Dermis microvascular lymphatic vessel endothelial cell (primary cell): ENCODE data around the gene ADGRF3. TPM values are rescaled to one million over a fixed set of nuclear protein-coding genes. Genes with fewer than 3 reads are reported as not detected.
"Not testable (repeated sequence)": the region's sequence is repeated elsewhere in the genome, so short reads cannot be mapped to it uniquely, and the experiment has no call there.

Experiments
- DNase-seq, 2 donors: peaks; one replicate each; pipeline versions ENCODE4 v3.0.0 to v3.0.0-alpha.2; 2010; ENCODE audit warnings: low read depth in 2 of 2
- total RNA-seq: library from RNA; depleted of rRNA; stranded (reverse); fragments of >200 nt; gene quantifications from 2 replicates; pipeline ENCODE4 v1.2.1, GENCODE V29; 2014

The ADGRF3 gene
- total RNA-seq, 1 donor from 2014 or later, result under 0.01 TPM

DNA sequence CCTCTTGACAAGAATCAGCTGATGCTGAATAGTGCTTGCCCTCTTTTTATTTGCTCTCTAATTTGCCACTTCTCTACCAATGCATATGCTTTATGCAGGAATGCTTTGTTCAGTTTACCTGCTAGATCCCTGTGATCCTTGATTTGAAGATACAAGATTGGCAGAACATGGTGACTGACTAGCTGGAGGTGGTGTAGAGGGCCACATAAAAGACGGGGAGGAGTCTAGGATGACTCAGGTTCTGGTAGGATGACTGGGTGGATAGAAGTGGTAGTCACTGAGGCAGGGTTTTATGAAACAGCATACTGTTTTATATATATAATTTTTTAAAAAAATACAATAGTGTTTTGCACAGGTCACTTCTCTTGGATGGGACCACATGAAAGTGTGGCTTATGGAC is 6.3 kb upstream of the ADGRF3 start:
- DNase-seq, result peak in 1 of 2 donors; percentile 2

DNA sequence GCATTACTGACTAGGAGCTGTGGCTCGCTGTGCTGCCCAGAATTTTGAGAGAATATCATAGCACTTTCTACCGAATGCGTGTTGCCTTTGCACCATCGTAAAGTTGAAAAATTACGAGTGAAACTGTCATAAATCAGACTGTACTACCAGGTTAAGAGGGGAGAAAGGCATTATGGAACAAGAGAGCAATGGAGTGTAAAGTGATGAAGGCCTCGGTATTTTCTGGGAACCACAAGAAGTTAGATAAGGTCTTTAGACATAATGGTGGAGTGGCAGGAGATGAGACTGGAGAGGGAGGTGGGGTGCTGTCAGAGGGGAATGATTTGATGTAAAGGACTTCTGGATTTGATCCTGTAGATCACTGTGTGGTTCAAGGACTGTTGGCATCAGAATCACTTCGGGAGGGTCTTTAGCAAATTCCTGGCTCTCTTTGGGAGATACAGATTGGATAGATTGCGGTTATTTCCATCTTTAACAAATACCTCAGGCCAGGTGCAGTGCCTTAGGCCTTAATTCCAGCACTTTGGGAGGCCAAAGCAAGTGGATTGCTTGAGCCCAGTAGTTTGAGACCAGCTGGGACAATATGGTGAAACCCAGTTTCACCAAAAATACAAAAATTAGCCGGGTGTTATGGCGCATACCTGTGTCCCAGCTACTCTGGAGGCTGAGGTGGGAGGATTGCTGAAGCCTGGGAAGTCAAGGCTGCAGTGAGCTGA is 4.9 kb upstream of the ADGRF3 start:
- DNase-seq, result no peak

DNA sequence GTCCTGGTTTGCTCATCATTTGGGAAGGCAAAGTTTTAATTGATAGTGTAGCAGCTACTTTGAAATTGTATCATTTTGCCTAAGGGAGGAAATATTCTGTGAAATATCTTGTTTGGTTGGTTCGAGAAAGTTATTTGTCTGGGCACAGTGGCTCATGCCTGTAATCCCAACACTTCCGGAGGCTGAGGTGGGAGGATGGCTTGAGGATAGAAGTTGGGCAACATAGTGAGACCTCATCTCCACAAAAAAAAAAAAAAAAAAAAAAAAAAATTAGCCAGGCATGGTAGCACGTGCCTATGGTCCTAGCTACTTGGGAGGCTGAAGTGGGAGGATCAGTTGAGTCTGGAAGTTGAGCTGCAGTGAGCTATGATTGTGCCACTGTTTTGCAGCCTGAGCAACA is 3.1 kb upstream of the ADGRF3 start:
- DNase-seq, result no peak

- DNase-seq, result peak in 1 of 2 donors; percentile 3
These were observed 787 bp upstream of the ADGRF3 start for GRCh38 chr2:26347286-26347865.

DNA sequence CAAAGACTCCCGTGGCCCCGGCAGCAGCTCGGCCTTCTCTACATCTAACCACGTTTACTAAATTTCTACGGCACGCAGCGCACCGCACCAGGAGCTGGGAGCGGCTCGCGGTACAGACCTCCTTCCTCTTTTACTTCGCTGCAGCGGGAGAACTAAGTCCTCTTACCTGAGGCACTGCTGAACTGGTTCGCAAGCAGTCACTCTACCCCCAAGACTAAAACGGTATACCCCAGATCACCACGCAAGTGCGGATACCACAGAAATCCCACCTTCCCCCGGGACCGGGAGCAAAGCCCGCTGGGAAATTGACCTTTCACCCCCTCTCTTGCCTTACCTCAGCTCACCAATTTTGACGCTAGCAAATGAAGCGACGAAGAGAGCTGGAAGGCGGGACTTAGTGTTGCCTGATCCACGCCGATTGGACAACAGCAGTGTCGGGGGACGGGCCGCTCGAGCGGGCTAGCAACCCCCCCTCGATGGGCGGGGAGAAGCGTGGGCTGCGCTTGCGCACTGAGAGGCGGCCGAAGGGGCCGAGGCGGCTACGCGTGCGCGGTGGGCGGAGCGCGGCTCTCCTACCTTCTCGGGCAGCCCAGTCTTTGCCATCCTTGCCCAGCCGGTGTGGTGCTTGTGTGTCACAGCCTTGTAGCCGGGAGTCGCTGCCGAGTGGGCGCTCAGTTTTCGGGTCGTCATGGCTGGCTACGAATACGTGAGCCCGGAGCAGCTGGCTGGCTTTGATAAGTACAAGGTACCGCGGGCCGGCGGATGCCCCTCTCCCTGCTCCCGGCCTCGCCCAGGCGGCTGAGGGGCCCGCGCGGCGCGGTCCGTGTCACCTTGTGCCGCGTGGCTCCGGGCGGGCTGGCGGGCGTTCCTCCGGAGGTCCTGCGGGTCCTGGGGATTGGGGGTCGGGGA is 790 bp downstream of the ADGRF3 start, which contains the start of gene SELENOI:
SELENOI (plus strand) TSS at position 599 of the 909 bp plus-strand sequence; CDS start at position 689, 90 bp downstream.
- peak; percentile 99 to 100 for DNase-seq

DNA sequence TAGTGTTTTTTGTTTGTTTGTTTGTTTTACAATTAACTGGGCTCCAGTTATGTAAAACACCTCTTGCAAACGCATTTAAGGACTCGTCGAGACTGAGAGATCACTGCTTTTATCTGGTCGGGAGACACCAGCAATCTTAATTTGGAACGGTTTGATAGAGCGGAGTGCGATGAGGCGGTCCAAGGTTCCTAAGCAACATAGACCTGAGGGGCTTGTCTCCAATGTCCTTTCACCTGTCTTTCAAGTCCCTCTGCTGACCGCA is 1.4 kb downstream of the ADGRF3 start:
- no peak for DNase-seq

GRCh38 chr2:26344581-26345282 is 1.9 kb downstream of the ADGRF3 start:
- peak in 1 of 2 donors; percentile 57 for DNase-seq

GRCh38 chr2:26340831-26341230 is 5.8 kb downstream of the ADGRF3 start:
- DNase-seq, result no peak

GRCh38 chr2:26337298-26337697 is 9.3 kb downstream of the ADGRF3 start:
- DNase-seq, result no peak

GRCh38 chr2:26336719-26337118 is 9.9 kb downstream of the ADGRF3 start:
- DNase-seq, result no peak

DNA sequence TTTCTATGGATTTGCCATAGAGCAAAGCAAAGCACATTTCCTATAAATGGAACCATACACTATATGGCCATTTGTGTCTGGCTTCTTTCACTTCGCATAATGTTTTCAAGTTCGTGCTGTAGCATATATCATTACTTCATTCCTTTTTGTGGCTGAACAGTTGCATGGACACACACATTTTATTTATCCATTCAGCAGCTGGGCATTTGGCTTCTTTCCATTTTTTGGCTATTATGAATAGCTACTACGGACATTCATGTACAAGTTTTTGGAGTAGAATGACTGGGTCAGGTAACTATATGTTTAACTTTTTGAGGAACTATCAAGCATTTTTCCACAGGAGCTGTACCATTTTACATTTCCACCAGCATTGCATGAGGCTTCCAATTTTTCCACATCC is 11.4 kb downstream of the ADGRF3 start:
- no peak for DNase-seq

GRCh38 chr2:26333293-26333692 is 13.3 kb downstream of the ADGRF3 start:
- DNase-seq, result no peak

- not testable (repeated sequence) for DNase-seq
These were observed 15.3 kb downstream of the ADGRF3 start for GRCh38 chr2:26331321-26331720.

DNA sequence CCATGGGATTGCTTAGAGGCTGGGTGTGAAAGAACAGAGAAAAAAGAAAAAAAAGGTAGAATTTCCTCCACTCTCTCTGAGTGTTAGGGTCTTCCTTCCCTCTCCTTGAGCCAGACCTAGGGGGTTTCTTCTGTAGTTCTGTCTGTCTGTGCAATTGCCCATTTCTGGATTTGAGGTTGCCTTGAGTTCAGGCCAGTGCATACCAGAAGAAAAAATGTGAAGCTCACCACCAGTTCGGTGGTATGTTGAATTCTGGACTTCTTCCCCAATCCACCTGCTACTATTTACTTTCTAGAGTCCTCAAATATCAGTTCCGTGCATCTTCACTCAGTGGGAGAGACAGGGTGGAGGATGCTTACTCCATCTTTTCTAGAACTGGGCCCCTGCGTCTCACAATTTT is 16.0 kb downstream of the ADGRF3 start:
- no peak for DNase-seq

DNA sequence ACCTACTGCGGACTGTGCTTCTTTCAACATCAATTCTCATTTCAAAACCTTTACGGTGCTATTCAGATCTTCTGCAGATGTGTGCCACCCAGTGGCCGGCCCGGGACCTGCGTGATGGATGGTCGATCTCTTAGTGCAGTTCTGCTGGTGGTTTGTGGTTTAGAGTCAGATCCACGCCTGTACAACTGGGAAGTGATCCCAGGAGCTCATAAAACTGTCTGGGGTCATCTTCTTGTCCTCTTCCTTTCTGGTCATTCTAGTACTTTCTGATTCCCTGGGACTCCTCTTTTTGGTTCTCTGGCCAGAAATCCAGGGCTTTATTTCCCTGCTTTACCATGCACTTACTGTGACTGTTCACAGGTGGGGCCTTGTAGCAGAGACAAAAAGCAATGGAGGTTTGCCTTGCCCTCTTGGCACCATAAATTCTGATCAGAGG is 16.5 kb downstream of the ADGRF3 start:
- DNase-seq, result peak; percentile 56 to 77

- not testable (repeated sequence) for DNase-seq
These were observed 17.5 kb downstream of the ADGRF3 start for GRCh38 chr2:26329083-26329482.

DNA sequence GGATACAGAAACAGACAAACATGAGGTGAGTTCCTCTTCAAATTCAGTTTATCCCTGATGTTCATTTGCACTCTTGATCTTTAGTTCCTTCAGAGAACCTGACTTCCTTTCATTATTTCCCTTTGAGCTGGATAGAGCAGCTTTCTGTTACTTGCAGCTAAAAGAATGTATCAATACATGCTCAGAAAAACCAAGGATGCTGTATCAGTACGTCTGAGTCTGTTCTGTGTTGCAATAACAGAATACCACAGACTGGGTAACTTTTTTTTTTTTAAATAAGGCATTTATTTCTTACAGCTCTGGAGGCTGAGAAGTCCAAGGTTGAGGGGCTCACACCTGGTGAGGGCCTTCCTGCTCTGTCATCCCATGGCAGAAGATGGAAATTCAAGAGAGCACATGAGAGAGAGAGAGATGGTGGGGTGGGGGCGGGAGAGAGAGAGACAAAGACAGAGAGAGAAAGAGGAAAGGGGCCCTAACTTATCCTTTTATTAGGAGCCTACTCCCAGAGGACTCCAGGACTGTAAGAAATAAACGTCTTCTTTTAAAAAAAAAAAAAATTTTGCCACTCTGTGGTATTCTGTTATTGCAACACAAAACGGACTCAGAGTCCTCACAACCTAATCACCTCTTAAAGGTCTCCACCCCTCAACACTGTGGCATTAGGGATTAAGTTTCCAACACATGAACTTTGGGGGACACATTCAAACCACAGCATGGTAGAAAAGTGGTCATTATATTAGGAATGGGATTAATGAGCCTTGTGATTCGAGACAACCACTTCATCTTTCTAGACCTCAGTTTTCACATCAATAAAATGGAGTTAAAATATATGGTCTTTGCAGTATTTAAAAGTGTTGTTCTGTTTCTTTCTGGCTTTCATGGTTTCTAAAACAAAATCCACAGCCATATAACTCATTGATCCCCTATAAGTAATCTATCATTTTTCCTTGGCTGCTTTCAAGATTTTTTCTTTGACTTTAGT is 19.0 kb downstream of the ADGRF3 start:
- DNase-seq, result no peak

GRCh38 chr2:26326514-26326913 is 20.1 kb downstream of the ADGRF3 start:
- DNase-seq, result no peak

- DNase-seq, result peak; percentile 31 to 43
These were observed 20.7 kb downstream of the ADGRF3 start for GRCh38 chr2:26325851-26326250.

- DNase-seq, result no peak
These were observed 21.7 kb downstream of the ADGRF3 start for GRCh38 chr2:26324903-26325302.
